Uterus (tissue), 4 donors: Measurements from ENCODE around the gene SLC39A12. TPM values are rescaled to one million over a fixed set of nuclear protein-coding genes. Genes with fewer than 3 reads are reported as not detected.

Experiments used
- DNase-seq, 2 donors: peaks; one replicate each; pipeline ENCODE4 v3.0.0-alpha.2; 2019 to 2020
- H3K27ac ChIP-seq, 2 donors: fragments of 200-600 bp; sonication (generic); 1 replicate in 1 of 2; 2 replicates in 1 of 2; pipeline ENCODE4 v1.5.1; 2016 to 2018
- H3K27me3 ChIP-seq, 2 donors: fragments of 200-600 bp; sonication (generic); one replicate each; pipeline ENCODE4 v1.5.1; 2018 to 2019; ENCODE audit warnings: control low read depth in 1 of 2
- H3K36me3 ChIP-seq, 2 donors: fragments of 200-600 bp; sonication (generic); one replicate each; pipeline ENCODE4 v1.5.1; 2019; ENCODE audit warnings: control low read depth in 1 of 2
- H3K4me1 ChIP-seq, 2 donors: fragments of 200-600 bp; sonication (generic); one replicate each; pipeline ENCODE4 v1.5.1; 2018 to 2019; ENCODE audit warnings: control low read depth in 1 of 2
- H3K4me3 ChIP-seq, 2 donors: fragments of 200-600 bp; sonication (generic); 1 replicate in 1 of 2; 2 replicates in 1 of 2; pipeline ENCODE4 v1.5.1; 2018 to 2019; ENCODE audit warnings: mild to moderate bottlenecking in 1 of 2
- H3K9me3 ChIP-seq, 2 donors: fragments of 200-600 bp; sonication (generic); one replicate each; pipeline ENCODE4 v1.5.1; 2019; ENCODE audit warnings: control low read depth in 1 of 2
- POLR2A ChIP-seq, 2 donors: fragments of 450-650 bp; IDR thresholded peaks; one replicate each; pipeline ENCODE4 v1.6.1; 2016; ENCODE audit warnings: antibody characterized with exemption in 2 of 2, mild to moderate bottlenecking in 1 of 2, moderate library complexity in 1 of 2
- intact Hi-C: fragments of 100-400 bp; cut with DNase I; formaldehyde crosslinking; loops from one replicate; pipeline ENCODE4 v1.15.1; 2023; ENCODE audit warnings: low total_unique reads
- total RNA-seq, 4 donors: library from RNA; depleted of rRNA in 3 of 4; stranded (reverse); fragments of >200 nt in 3 of 4; gene quantifications; one replicate each; pipeline versions ENCODE4 v1.1.0 to v1.2.4, GENCODE V29; 2014 to 2023
- TF ChIP-seq, protein P1 (sequence below), 4 experiments: fragments of 200-600 bp in 2 of 4; fragments of 450-650 bp in 2 of 4; sonication (generic) in 2 of 4; IDR thresholded peaks; one replicate each; pipeline ENCODE4 v1.5.1; 2016 to 2019; ENCODE audit warnings: antibody characterized with exemption in 4 of 4, mild to moderate bottlenecking in 2 of 4, moderate library complexity in 1 of 4
- donor health status: DM: yes; HTN: yes; CAD: no.

SLC39A12 gene
- total RNA-seq, 4 donors from 2014 or later = not detected

- TF ChIP-seq, protein P1, sequence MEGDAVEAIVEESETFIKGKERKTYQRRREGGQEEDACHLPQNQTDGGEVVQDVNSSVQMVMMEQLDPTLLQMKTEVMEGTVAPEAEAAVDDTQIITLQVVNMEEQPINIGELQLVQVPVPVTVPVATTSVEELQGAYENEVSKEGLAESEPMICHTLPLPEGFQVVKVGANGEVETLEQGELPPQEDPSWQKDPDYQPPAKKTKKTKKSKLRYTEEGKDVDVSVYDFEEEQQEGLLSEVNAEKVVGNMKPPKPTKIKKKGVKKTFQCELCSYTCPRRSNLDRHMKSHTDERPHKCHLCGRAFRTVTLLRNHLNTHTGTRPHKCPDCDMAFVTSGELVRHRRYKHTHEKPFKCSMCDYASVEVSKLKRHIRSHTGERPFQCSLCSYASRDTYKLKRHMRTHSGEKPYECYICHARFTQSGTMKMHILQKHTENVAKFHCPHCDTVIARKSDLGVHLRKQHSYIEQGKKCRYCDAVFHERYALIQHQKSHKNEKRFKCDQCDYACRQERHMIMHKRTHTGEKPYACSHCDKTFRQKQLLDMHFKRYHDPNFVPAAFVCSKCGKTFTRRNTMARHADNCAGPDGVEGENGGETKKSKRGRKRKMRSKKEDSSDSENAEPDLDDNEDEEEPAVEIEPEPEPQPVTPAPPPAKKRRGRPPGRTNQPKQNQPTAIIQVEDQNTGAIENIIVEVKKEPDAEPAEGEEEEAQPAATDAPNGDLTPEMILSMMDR (IDR thresholded peaks at IDR 0.05) = no peak
- no peak for TF ChIP-seq POLR2A (IDR thresholded peaks at IDR 0.05)
- peaks cover 0 to 5% of the 10 kb centered on the region in 2 donors for H3K4me1 ChIP-seq
- no peaks in the 10 kb centered on the region for H3K9me3 ChIP-seq
- H3K27ac ChIP-seq = no peak overlapping the region
- no peak overlapping the region for H3K4me3 ChIP-seq
- no peaks in the 10 kb centered on the region for H3K36me3 ChIP-seq
- intact Hi-C loops = no loop called here
- no peaks in the 10 kb centered on the region for H3K27me3 ChIP-seq
- no peak for DNase-seq
These were observed 11.7 kb downstream of the SLC39A12 start for GRCh38 chr10:17963431-17963830.

DNA sequence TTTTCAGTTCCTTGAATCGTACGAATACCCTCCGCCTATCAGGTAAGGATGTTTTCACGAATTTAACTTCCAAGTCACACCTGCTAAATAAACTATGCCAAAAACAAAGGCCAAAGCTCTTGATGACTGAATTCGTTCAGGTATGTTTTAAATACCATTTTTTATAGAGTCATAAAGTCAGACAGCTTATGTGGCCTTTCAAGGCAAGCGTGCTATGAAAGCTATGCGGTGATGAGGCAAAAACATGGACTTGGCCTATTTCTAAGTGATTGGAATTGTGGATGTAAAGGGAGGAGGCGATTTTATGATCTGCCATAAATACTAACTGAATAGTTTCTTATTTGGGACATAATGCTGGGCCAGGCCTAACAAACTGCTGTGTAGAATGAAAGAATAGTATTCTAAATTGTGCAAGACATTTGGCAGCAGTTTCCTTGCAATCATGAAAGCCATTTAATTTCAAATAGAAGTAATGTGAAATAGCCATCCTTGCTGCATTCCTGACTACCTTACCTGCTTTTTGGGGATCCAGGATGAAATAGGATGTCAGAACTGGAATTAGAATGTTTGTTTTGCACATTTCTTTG is 14.0 kb downstream of the SLC39A12 start:
- Histone ChIP-seq H3K9me3 (peaks cover 0 to 5% of the 10 kb centered on the region in 2 donors), H3K4me3 (no peak overlapping the region), H3K27me3 (no peaks in the 10 kb centered on the region), H3K4me1 (peaks cover 0 to 5% of the 10 kb centered on the region in 2 donors), H3K27ac (no peak overlapping the region), H3K36me3 (no peaks in the 10 kb centered on the region)
- TF ChIP-seq POLR2A (IDR thresholded peaks at IDR 0.05) = no peak
- intact Hi-C loops = no loop called here
- no peak for DNase-seq

GRCh38 chr10:17974505-17974904 is 22.8 kb downstream of the SLC39A12 start:
- no peaks in the 10 kb centered on the region for H3K4me1 ChIP-seq
- H3K27ac ChIP-seq = no peak overlapping the region
- H3K4me3 ChIP-seq = no peak overlapping the region
- H3K27me3 ChIP-seq = no peaks in the 10 kb centered on the region
- no peaks in the 10 kb centered on the region for H3K36me3 ChIP-seq
- intact Hi-C loops = no loop called here
- no peaks in the 10 kb centered on the region for H3K9me3 ChIP-seq
- DNase-seq = no peak
- TF ChIP-seq, protein P1 (IDR thresholded peaks at IDR 0.05) = no peak
- TF ChIP-seq POLR2A (IDR thresholded peaks at IDR 0.05) = no peak

GRCh38 chr10:17980846-17981565 is 29.3 kb downstream of the SLC39A12 start:
- H3K27ac ChIP-seq = no peak overlapping the region
- no peaks in the 10 kb centered on the region for H3K4me1 ChIP-seq
- no peak overlapping the region for H3K4me3 ChIP-seq
- TF ChIP-seq POLR2A (IDR thresholded peaks at IDR 0.05) = no peak
- TF ChIP-seq, protein P1 (IDR thresholded peaks at IDR 0.05) = no peak
- DNase-seq = no peak
- H3K27me3 ChIP-seq = no peaks in the 10 kb centered on the region
- intact Hi-C loops = no loop called here
- H3K9me3 ChIP-seq = no peaks in the 10 kb centered on the region
- H3K36me3 ChIP-seq = no peaks in the 10 kb centered on the region

GRCh38 chr10:17981766-17982380 is 30.2 kb downstream of the SLC39A12 start:
- H3K4me1 ChIP-seq = no peaks in the 10 kb centered on the region
- DNase-seq = no peak
- H3K36me3 ChIP-seq = no peaks in the 10 kb centered on the region
- no peak overlapping the region for H3K27ac ChIP-seq
- intact Hi-C loops = no loop called here
- TF ChIP-seq, protein P1 (IDR thresholded peaks at IDR 0.05) = no peak
- TF ChIP-seq POLR2A (IDR thresholded peaks at IDR 0.05) = no peak
- no peaks in the 10 kb centered on the region for H3K9me3 ChIP-seq
- no peaks in the 10 kb centered on the region for H3K27me3 ChIP-seq
- H3K4me3 ChIP-seq = no peak overlapping the region
